HK-2 (cell line): ENCODE measurements around the gene SPTBN1.

ENCODE experiments used
- DNase-seq: peaks from one replicate; pipeline ENCODE4 v3.0.0-alpha.2; 2018; ENCODE audit not compliant: unreplicated experiment

Gene SPTBN1

GRCh38 chr2:54455563-54456361 is at the start of gene SPTBN1:
Gene SPTBN1 (plus strand): TSS chr2:54456327. CDS start chr2:54526419, 70,092 bp downstream.
- DNase-seq: peak; percentile 89

- DNase-seq: no peak
Observed at GRCh38 chr2:54407693-54408092, 48.4 kb upstream of the SPTBN1 start.

- no peak for DNase-seq
Observed at GRCh38 chr2:54408288-54408687, 47.8 kb upstream of the SPTBN1 start.

- DNase-seq: no peak
Observed at GRCh38 chr2:54409752-54410151, 46.4 kb upstream of the SPTBN1 start.

- DNase-seq: no peak
Observed at GRCh38 chr2:54411801-54412354, 44.2 kb upstream of the SPTBN1 start.

- DNase-seq: no peak
Observed at GRCh38 chr2:54416166-54416813, 39.8 kb upstream of the SPTBN1 start.

GRCh38 chr2:54416938-54417337 is 39.2 kb upstream of the SPTBN1 start:
- no peak for DNase-seq

GRCh38 chr2:54417577-54417976 is 38.5 kb upstream of the SPTBN1 start:
- DNase-seq: no peak

GRCh38 chr2:54419388-54419787 is 36.7 kb upstream of the SPTBN1 start:
- DNase-seq: no peak

- DNase-seq: no peak
Observed at GRCh38 chr2:54419855-54420523, 36.1 kb upstream of the SPTBN1 start.

- no peak for DNase-seq
Observed at GRCh38 chr2:54420524-54421172, 35.5 kb upstream of the SPTBN1 start.

- DNase-seq: no peak
Observed at GRCh38 chr2:54422072-54422581, 34.0 kb upstream of the SPTBN1 start.

GRCh38 chr2:54423213-54423612 is 32.9 kb upstream of the SPTBN1 start:
- DNase-seq: no peak

GRCh38 chr2:54424555-54425163 is 31.5 kb upstream of the SPTBN1 start:
- no peak for DNase-seq

GRCh38 chr2:54428108-54428831 is 27.9 kb upstream of the SPTBN1 start:
- no peak for DNase-seq

GRCh38 chr2:54429054-54429453 is 27.1 kb upstream of the SPTBN1 start:
- DNase-seq: no peak

- DNase-seq: no peak
Observed at GRCh38 chr2:54429811-54430551, 26.1 kb upstream of the SPTBN1 start.

GRCh38 chr2:54430649-54431048 is 25.5 kb upstream of the SPTBN1 start:
- DNase-seq: no peak

GRCh38 chr2:54432251-54433015 is 23.7 kb upstream of the SPTBN1 start:
- no peak for DNase-seq
